HG02973 (cell line): ENCODE data around the gene NCLN.
"Not testable (repeated sequence)": the region's sequence is repeated elsewhere in the genome, so short reads cannot be mapped to it uniquely, and the experiment has no call there.

Experiments used
- ATAC-seq: cut with Tn5 transposase; IDR thresholded peaks from one replicate; pipeline ENCODE4 v1.9.1; 2021; ENCODE audit warnings: moderate library complexity; ENCODE audit not compliant: unreplicated experiment

Gene NCLN

GRCh38 chr19:3196064-3196932 lies 10.6 kb downstream of the NCLN start:
- no peak for ATAC-seq

- no peak for ATAC-seq
Measured at GRCh38 chr19:3196933-3197205, 11.1 kb downstream of the NCLN start.

GRCh38 chr19:3198901-3199700 lies 13.4 kb downstream of the NCLN start:
- ATAC-seq: no peak

- no peak for ATAC-seq
Measured at GRCh38 chr19:3201072-3201700, 15.5 kb downstream of the NCLN start.

- no peak for ATAC-seq
Measured at GRCh38 chr19:3201911-3202310, 16.2 kb downstream of the NCLN start.

GRCh38 chr19:3202346-3202745 lies 16.6 kb downstream of the NCLN start:
- ATAC-seq: no peak

- ATAC-seq: not testable (repeated sequence)
Measured at GRCh38 chr19:3202895-3203294, 17.2 kb downstream of the NCLN start.

GRCh38 chr19:3203805-3204645 lies 18.3 kb downstream of the NCLN start:
- ATAC-seq: no peak

- ATAC-seq: no peak
Measured at GRCh38 chr19:3204646-3205275, 19.0 kb downstream of the NCLN start.

- ATAC-seq: no peak
Measured at GRCh38 chr19:3206216-3206953, 20.7 kb downstream of the NCLN start.

GRCh38 chr19:3207461-3208242 lies 21.9 kb downstream of the NCLN start:
- ATAC-seq: no peak

GRCh38 chr19:3208317-3209207 lies 22.8 kb downstream of the NCLN start:
- no peak for ATAC-seq

- ATAC-seq: no peak
Measured at GRCh38 chr19:3210347-3211017, 24.8 kb downstream of the NCLN start.

- no peak for ATAC-seq
Measured at GRCh38 chr19:3211191-3211590, 25.5 kb downstream of the NCLN start.

GRCh38 chr19:3213159-3213558 lies 27.4 kb downstream of the NCLN start:
- ATAC-seq: no peak

GRCh38 chr19:3216874-3217273 lies 31.1 kb downstream of the NCLN start:
- ATAC-seq: no peak

GRCh38 chr19:3220576-3220975 lies 34.8 kb downstream of the NCLN start:
- no peak for ATAC-seq
